ENCODE results near the gene NDUFA13.

The NDUFA13 gene

GRCh38 chr19:19487077-19487949 lies 28.7 kb upstream of the NDUFA13 start:
- Histone ChIP-seq H3K4me2 (no peak overlapping the region), H3K4me1 (ENCODE audit: low read depth, poor library complexity, severe bottlenecking) (peaks cover 7% of the 10 kb centered on the region), H3K9ac (no peak overlapping the region), H3K27ac (no peak overlapping the region), H2AFZ (ENCODE audit: low read depth) (no peak overlapping the region), H3K27me3 (ENCODE audit: insufficient read depth, low read depth) (no peaks in the 10 kb centered on the region), H4K20me1 (ENCODE audit: insufficient read depth) (0 out of 2 replicates have a peak, but pooled peaks cover 9% of the 10 kb centered on the region), H3K36me3 (ENCODE audit: insufficient read depth) (no peaks in the 10 kb centered on the region), H3K4me3 (IDR thresholded peaks at IDR 0.05; ENCODE audit: insufficient read depth, low read depth, low read length) (no peak overlapping the region), H3K79me2 (ENCODE audit: insufficient read depth, low read depth) (no peaks in the 10 kb centered on the region)
- TF ChIP-seq CTCF (conservative IDR thresholded peaks at IDR 0.05; ENCODE audit: low read depth, low read length), result no peak

GRCh38 chr19:19487950-19488874 lies 27.8 kb upstream of the NDUFA13 start:
- Histone ChIP-seq H4K20me1 (ENCODE audit: insufficient read depth) (0 out of 2 replicates have a peak, but pooled peaks cover 3% of the 10 kb centered on the region), H2AFZ (ENCODE audit: low read depth) (no peak overlapping the region), H3K36me3 (ENCODE audit: insufficient read depth) (no peaks in the 10 kb centered on the region), H3K4me2 (no peak overlapping the region), H3K79me2 (ENCODE audit: insufficient read depth, low read depth) (no peaks in the 10 kb centered on the region), H3K9ac (no peak overlapping the region), H3K4me1 (ENCODE audit: low read depth, poor library complexity, severe bottlenecking) (peaks cover 7% of the 10 kb centered on the region), H3K4me3 (IDR thresholded peaks at IDR 0.05; ENCODE audit: insufficient read depth, low read depth, low read length) (no peak overlapping the region), H3K27ac (no peak overlapping the region), H3K27me3 (ENCODE audit: insufficient read depth, low read depth) (no peaks in the 10 kb centered on the region)
- no peak for TF ChIP-seq CTCF (conservative IDR thresholded peaks at IDR 0.05; ENCODE audit: low read depth, low read length)

- Histone ChIP-seq H3K4me1 (ENCODE audit: low read depth, poor library complexity, severe bottlenecking) (peaks cover 7% of the 10 kb centered on the region), H4K20me1 (ENCODE audit: insufficient read depth) (0 out of 2 replicates have a peak, but pooled peaks cover 3% of the 10 kb centered on the region), H3K4me3 (IDR thresholded peaks at IDR 0.05; ENCODE audit: insufficient read depth, low read depth, low read length) (no peak overlapping the region), H3K79me2 (ENCODE audit: insufficient read depth, low read depth) (no peaks in the 10 kb centered on the region), H3K9ac (no peak overlapping the region), H3K4me2 (no peak overlapping the region), H3K36me3 (ENCODE audit: insufficient read depth) (no peaks in the 10 kb centered on the region), H3K27ac (no peak overlapping the region), H2AFZ (ENCODE audit: low read depth) (no peak overlapping the region), H3K27me3 (ENCODE audit: insufficient read depth, low read depth) (no peaks in the 10 kb centered on the region)
- TF ChIP-seq CTCF (conservative IDR thresholded peaks at IDR 0.05; ENCODE audit: low read depth, low read length), result no peak
Observed at GRCh38 chr19:19488875-19489690, 26.9 kb upstream of the NDUFA13 start.

- no peak overlapping the region for H3K4me3 ChIP-seq (IDR thresholded peaks at IDR 0.05; ENCODE audit: insufficient read depth, low read depth, low read length)
- no peak overlapping the region for H2AFZ ChIP-seq (ENCODE audit: low read depth)
- H3K27me3 ChIP-seq (ENCODE audit: insufficient read depth, low read depth), result no peaks in the 10 kb centered on the region
- no peaks in the 10 kb centered on the region for H3K36me3 ChIP-seq (ENCODE audit: insufficient read depth)
- no peak overlapping the region for H3K9ac ChIP-seq
- no peak for TF ChIP-seq CTCF (conservative IDR thresholded peaks at IDR 0.05; ENCODE audit: low read depth, low read length)
- H3K4me2 ChIP-seq, result no peak overlapping the region
- H4K20me1 ChIP-seq (ENCODE audit: insufficient read depth), result 0 out of 2 replicates have a peak, but pooled peaks cover 3% of the 10 kb centered on the region
- no peak overlapping the region for H3K27ac ChIP-seq
- H3K4me1 ChIP-seq (ENCODE audit: low read depth, poor library complexity, severe bottlenecking), result peaks cover 7% of the 10 kb centered on the region
- H3K79me2 ChIP-seq (ENCODE audit: insufficient read depth, low read depth), result no peaks in the 10 kb centered on the region
Observed at GRCh38 chr19:19489804-19490204, 26.2 kb upstream of the NDUFA13 start.

Measured in KMS-11 (cell line).